Measurements from ENCODE around the gene CHMP1A. TPM values are rescaled to one million over a fixed set of nuclear protein-coding genes. Genes with fewer than 3 reads are reported as not detected.

Gene CHMP1A
- total RNA-seq, 1 experiment from 2014 or later, result 59.7 TPM

Other genes starting within 250 kb of the CHMP1A start
- gene ANKRD11, start 167.1 kb downstream of the CHMP1A start, total RNA-seq (2022), result 218 and 237 TPM in 2 replicates
- 82.4 and 92.3 TPM in 2 replicates for gene SPG7, start 149.3 kb downstream of the CHMP1A start, total RNA-seq (2022)
- 3,133 and 3,148 TPM in 2 replicates for gene RPL13, start 97.0 kb downstream of the CHMP1A start, total RNA-seq (2022)
- 86.8 and 92.4 TPM in 2 replicates for gene CPNE7, start 82.0 kb downstream of the CHMP1A start, total RNA-seq (2022)
- gene DPEP1, start 44.1 kb downstream of the CHMP1A start, total RNA-seq (2022), result 0.29 and 0.82 TPM in 2 replicates
- gene SPATA33, start 128 bp upstream of the CHMP1A start, total RNA-seq (2022), result 7.2 and 9.5 TPM in 2 replicates
- 73.0 and 83.4 TPM in 2 replicates for gene CDK10, start 29.0 kb upstream of the CHMP1A start, total RNA-seq (2022)
- gene SPATA2L, start 44.0 kb upstream of the CHMP1A start, total RNA-seq (2022), result 12.1 and 12.5 TPM in 2 replicates
- 12.0 and 13.2 TPM in 2 replicates for gene VPS9D1, start 63.2 kb upstream of the CHMP1A start, total RNA-seq (2022)
- gene ZNF276, start 63.8 kb upstream of the CHMP1A start, total RNA-seq (2022), result 32.7 and 33.6 TPM in 2 replicates
- 18.5 and 30.6 TPM in 2 replicates for gene FANCA, start 158.9 kb upstream of the CHMP1A start, total RNA-seq (2022)
- gene SPIRE2, start 170.8 kb upstream of the CHMP1A start, total RNA-seq (2022), result 3.8 and 4.8 TPM in 2 replicates
- 200 and 239 TPM in 2 replicates for gene TCF25, start 215.9 kb upstream of the CHMP1A start, total RNA-seq (2022)

All from MCF 10A (cell line).